Activated T-cell treated with anti-CD3 and anti-CD28 coated beads, Interleukin-2, amount 50 U/mL, for 4 hours (primary cell): ENCODE results near the gene MPND. TPM values are rescaled to one million over a fixed set of nuclear protein-coding genes. Genes with fewer than 3 reads are reported as not detected.

Experiments used
- ATAC-seq, 2 donors: fragments of 200-7000 bp; cut with Tn5 transposase; one replicate each; pipeline ENCODE4 v1.10.0; 2021
- DNase-seq: peaks from one replicate; pipeline ENCODE4 v3.0.0-alpha.2; 2020
- H3K27me3 Mint-ChIP-seq: one replicate; pipeline ENCODE4 v1.8.0; 2021; ENCODE audit warnings: low read depth, mixed read lengths
- H3K36me3 Mint-ChIP-seq: one replicate; pipeline ENCODE4 v1.8.0; 2022; ENCODE audit warnings: mixed read lengths; ENCODE audit not compliant: insufficient read depth
- H3K4me1 Mint-ChIP-seq: one replicate; pipeline ENCODE4 v1.8.0; 2021; ENCODE audit warnings: low read depth, mixed read lengths
- H3K4me3 Mint-ChIP-seq: one replicate; pipeline ENCODE4 v1.8.0; 2021; ENCODE audit warnings: mild to moderate bottlenecking, moderate library complexity, mixed read lengths
- H3K9me3 Mint-ChIP-seq: one replicate; pipeline ENCODE4 v1.8.0; 2021; ENCODE audit warnings: mixed read lengths
- total RNA-seq, 3 donors: library from RNA; stranded (reverse); gene quantifications; one replicate each; pipeline ENCODE4 v1.2.1, GENCODE V29; 2021

The MPND gene
- total RNA-seq, 3 donors from 2014 or later = 16.0 to 18.6 (median 18.1) TPM

DNA sequence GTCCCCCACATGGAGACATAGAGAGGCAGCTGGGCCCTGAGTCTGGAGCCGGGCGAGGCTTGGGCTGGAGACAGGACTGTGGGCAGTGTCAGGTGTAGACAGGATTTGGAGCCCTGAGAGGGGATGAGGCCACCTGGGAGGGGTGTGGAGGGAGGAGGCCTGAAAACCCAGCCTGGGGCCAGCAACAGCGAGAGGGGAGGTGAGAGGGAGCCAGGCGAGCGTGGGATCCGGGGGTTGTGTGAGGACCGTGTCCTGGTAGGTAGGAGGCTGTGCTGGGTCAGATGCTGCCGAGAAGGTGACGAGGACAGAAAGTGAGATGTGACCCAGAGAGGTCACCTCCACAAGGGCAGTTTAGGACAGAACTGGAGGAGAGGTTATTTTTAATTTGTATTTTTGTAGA is 7.4 kb downstream of the MPND start:
- H3K27me3 Mint-ChIP-seq = no peaks in the 10 kb centered on the region
- ATAC-seq = no peak
- H3K36me3 Mint-ChIP-seq = peaks cover 7% of the 10 kb centered on the region
- DNase-seq = no peak
- no peak overlapping the region for H3K4me3 Mint-ChIP-seq
- peaks cover 2% of the 10 kb centered on the region for H3K4me1 Mint-ChIP-seq
- no peaks in the 10 kb centered on the region for H3K9me3 Mint-ChIP-seq

DNA sequence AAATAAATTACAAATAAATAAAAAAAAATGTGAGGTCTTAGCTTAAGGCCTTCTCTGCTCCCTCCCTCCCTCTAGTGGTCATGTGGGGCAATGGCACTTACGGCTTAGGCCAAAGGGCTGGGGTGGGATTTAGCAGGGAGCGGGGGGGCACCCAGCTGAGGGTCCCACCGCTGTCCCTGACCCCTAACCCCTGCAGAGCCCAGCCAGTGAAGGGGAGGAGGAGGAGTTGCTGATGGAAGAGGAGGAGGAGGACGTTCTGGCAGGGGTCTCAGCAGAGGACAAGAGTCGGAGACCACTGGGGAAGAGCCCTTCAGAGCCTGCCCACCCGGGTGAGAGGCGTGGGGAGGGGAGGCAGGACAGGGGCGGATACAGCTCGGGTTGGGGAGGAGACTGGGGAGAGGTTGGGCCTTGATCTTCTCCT is 9.3 kb downstream of the MPND start:
- H3K36me3 Mint-ChIP-seq = peaks cover 2% of the 10 kb centered on the region
- H3K9me3 Mint-ChIP-seq = no peaks in the 10 kb centered on the region
- H3K4me3 Mint-ChIP-seq = no peak overlapping the region
- H3K4me1 Mint-ChIP-seq = peaks cover 2% of the 10 kb centered on the region
- no peaks in the 10 kb centered on the region for H3K27me3 Mint-ChIP-seq
- ATAC-seq = peak; percentile 74 to 86
- peak; percentile 63 for DNase-seq

DNA sequence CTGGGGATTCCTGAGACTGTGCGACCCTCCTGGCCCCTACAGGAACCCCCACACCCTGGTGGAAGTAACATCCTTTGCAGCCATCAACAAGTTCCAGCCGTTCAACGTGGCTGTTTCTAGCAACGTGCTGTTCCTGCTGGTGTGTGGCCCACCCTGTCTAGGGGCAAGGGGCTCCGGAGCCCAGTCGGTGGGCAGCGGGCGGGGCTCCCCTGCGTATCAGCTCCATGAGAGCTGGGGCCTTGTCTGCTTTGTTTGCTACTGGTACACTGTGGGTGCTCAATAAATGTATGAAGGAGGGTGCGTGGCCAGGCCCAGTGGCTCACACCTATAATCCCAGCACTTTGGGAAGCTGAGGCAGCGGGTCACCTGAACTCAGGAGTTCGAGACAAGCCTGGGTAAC is 10.9 kb downstream of the MPND start:
- no peaks in the 10 kb centered on the region for H3K27me3 Mint-ChIP-seq
- H3K9me3 Mint-ChIP-seq = no peaks in the 10 kb centered on the region
- H3K4me1 Mint-ChIP-seq = peaks cover 2% of the 10 kb centered on the region
- H3K36me3 Mint-ChIP-seq = peaks cover 2% of the 10 kb centered on the region
- no peak overlapping the region for H3K4me3 Mint-ChIP-seq
- DNase-seq (no peak), ATAC-seq (no peak)

DNA sequence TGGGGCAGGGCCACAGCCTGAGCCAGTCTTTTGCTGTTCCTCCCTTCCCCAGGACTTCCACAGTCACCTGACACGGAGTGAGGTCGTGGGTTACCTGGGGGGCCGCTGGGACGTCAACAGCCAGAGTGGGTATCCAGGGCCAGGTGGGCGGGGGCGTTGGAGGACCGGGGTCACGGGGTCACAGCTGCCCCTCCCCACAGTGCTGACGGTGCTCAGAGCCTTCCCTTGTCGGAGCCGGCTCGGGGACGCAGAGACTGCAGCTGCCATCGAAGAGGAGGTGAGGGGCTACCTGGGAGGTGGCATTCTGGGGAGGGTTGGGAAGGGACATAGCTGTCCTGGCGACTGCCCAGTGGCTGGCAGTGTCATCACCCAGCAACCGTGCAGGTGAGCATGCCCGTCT is 11.5 kb downstream of the MPND start:
- Mint-ChIP-seq H3K4me3 (no peak overlapping the region), H3K9me3 (no peaks in the 10 kb centered on the region), H3K27me3 (no peaks in the 10 kb centered on the region), H3K36me3 (peaks cover 2% of the 10 kb centered on the region), H3K4me1 (peaks cover 2% of the 10 kb centered on the region)
- ATAC-seq (no peak), DNase-seq (no peak)

DNA sequence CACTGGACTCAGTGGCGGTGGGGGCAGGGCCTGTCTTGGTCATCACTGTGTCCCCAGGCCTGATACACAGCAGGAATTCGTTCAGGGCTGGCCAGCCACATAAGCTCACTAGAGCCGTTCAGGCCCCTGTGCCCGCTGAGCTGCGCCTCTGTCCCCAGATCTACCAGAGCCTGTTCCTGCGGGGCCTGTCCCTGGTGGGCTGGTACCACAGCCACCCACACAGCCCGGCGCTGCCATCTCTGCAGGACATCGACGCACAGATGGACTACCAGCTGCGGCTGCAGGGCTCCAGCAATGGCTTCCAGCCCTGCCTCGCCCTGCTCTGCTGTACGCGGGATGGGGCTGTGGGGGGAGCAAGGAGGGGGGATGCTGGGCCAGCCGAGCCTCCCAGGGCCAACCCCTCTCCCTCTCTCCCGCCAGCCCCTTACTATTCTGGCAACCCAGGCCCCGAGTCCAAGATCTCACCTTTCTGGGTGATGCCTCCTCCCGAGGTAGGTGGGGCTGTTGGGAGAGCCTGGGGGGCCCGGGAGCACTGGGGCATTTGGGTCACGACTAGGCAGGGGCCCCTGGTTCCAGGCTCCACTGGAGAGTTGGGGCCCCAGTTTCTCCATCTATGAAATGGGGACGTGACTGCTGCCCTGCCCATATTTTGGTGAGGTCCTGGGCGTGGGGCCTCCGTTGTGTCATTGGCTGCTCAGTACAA is 13.9 kb downstream of the MPND start:
- H3K9me3 Mint-ChIP-seq = no peaks in the 10 kb centered on the region
- H3K4me3 Mint-ChIP-seq = no peak overlapping the region
- ATAC-seq = no peak
- H3K27me3 Mint-ChIP-seq = no peaks in the 10 kb centered on the region
- H3K36me3 Mint-ChIP-seq = peaks cover 4% of the 10 kb centered on the region
- no peak for DNase-seq
- peaks cover 2% of the 10 kb centered on the region for H3K4me1 Mint-ChIP-seq

DNA sequence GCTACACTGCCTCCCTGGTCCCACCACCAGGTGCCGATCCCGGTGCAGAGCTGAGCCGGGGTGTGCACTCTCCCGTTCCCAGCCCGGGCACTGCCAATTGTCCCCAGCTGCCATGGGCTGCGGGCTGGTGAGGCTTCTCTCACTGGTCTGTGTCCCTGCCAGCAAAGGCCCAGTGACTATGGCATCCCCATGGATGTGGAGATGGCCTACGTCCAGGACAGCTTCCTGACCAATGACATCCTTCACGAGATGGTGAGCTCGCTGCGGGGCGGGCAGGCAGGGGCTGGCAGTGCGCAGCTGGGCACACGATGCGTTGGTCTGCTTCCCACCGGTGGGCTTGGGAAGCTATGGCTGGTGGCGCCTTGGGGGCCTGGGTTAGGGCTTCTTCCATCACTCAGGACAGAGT is 14.6 kb downstream of the MPND start:
- Mint-ChIP-seq H3K27me3 (no peaks in the 10 kb centered on the region), H3K36me3 (peaks cover 4% of the 10 kb centered on the region), H3K4me3 (no peak overlapping the region), H3K9me3 (no peaks in the 10 kb centered on the region), H3K4me1 (no peaks in the 10 kb centered on the region)
- no peak for ATAC-seq
- no peak for DNase-seq

DNA sequence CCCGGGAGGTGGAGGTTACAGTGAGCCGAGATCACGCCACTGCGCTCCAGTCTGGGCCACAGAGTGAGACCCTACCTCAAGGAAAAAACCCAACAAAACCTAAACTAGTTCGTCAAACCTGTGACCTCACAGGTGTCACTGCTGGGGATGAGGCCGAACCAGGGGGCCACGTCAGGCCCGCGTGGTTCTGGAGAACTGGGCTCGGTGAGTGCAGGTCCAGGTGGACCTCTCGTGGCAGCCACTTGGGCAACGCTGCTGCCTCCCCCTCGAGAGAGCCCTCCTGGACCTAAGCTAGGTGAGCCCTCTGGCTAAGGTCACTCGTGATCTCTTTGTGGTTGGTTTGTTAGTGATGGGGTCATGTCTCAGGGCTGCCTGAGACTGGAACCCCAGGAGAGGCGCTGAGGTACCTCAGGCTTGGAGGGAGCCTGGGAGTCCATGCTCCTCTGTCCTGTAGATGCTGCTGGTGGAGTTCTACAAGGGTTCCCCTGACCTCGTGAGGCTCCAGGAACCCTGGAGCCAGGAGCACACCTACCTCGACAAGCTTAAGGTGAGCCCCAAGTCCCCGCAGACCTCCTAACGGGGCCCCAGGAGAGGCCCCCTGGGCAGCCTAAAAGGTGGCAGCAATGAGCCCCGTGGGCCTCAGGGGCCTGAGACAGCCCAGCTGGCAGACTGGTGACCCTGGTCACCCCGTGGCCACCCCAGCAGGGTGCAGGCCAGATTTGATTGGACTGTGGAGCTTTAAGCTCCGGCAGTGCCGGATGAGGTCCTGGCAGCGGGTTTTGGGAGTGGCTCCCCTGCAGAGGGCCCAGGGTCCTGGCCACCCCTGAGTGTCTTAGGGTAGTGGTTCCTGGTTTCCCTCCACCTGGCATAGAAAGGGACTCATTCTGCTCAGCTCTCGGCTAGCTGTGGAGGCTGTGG is 15.6 kb downstream of the MPND start:
- Mint-ChIP-seq H3K4me1 (no peaks in the 10 kb centered on the region), H3K4me3 (no peak overlapping the region), H3K36me3 (peaks cover 4% of the 10 kb centered on the region), H3K27me3 (no peaks in the 10 kb centered on the region), H3K9me3 (no peaks in the 10 kb centered on the region)
- no peak for DNase-seq
- ATAC-seq = no peak

DNA sequence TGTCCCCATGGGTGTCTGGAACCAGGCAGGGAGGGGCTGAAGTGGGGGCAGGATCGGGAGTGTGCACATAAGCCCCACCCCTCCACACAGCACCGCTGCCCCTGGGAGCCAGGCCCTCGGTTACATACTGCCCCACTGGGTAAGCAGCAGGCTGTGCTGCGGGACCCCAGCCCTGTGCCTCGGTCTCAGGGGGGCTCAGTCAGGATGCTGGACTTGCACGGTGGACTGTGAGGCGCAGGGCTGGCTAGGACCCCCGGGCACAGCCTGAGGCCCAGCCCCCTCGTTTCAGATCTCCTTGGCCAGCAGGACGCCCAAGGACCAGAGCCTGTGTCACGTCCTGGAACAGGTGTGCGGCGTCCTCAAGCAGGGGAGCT is 16.3 kb downstream of the MPND start:
- DNase-seq = no peak
- Mint-ChIP-seq H3K4me3 (no peak overlapping the region), H3K9me3 (no peaks in the 10 kb centered on the region), H3K4me1 (no peaks in the 10 kb centered on the region), H3K36me3 (peaks cover 4% of the 10 kb centered on the region), H3K27me3 (no peaks in the 10 kb centered on the region)
- no peak for ATAC-seq

DNA sequence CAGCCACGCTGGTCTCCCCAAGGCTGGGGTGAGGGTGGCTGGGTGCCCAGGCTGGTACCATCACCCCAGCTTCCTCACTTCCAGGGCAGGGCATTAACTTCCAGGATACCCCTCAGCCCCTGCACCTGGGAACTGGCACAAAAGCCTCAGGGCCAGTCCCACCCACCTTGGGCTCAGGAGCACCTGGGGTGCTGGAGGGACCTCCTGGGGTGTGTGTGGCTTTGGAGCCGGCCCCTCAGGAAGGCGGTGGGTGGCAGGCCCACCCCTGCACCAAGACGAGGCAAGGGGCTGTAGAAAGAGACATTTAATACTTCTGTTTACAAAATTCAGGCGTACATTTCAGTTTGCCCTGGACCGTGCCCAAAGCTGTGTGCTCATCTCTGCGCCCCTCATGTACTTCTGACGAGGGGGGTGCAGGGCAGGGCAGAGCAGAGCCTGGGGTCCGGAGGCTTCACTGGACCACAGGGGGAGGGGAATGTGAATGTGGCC is 16.8 kb downstream of the MPND start:
- Mint-ChIP-seq H3K4me1 (no peaks in the 10 kb centered on the region), H3K36me3 (peaks cover 4% of the 10 kb centered on the region), H3K4me3 (no peak overlapping the region), H3K9me3 (no peaks in the 10 kb centered on the region), H3K27me3 (no peaks in the 10 kb centered on the region)
- no peak for ATAC-seq
- DNase-seq = no peak

DNA sequence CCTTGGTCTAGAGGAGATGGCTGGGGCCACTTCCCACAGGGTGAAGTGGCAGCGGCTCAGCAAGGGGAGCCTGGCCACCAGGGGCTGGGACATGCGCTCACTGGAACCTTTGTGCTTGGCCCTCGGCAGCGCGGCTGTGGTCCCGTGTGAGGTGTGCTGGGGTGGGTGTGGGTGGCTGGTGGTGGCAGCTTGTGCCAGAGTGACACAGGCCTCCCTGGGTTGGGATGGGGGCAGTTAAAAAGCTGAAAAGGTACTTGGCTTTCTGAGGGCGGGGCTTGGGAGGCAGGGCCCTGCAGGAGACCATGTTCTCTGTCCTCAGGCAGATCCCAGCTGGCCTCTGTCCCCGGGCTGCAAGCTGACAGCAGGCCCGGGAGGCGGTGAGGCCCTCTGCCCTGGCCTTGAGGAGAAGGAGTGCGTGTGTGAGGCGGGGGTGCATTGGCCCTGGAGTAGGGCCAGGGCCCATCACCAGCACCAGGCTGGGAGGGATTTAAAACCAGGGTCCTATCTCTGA is 17.3 kb downstream of the MPND start:
- peaks cover 4% of the 10 kb centered on the region for H3K36me3 Mint-ChIP-seq
- DNase-seq = no peak
- ATAC-seq = no peak
- H3K4me1 Mint-ChIP-seq = no peaks in the 10 kb centered on the region
- no peak overlapping the region for H3K4me3 Mint-ChIP-seq
- no peaks in the 10 kb centered on the region for H3K27me3 Mint-ChIP-seq
- H3K9me3 Mint-ChIP-seq = no peaks in the 10 kb centered on the region

DNA sequence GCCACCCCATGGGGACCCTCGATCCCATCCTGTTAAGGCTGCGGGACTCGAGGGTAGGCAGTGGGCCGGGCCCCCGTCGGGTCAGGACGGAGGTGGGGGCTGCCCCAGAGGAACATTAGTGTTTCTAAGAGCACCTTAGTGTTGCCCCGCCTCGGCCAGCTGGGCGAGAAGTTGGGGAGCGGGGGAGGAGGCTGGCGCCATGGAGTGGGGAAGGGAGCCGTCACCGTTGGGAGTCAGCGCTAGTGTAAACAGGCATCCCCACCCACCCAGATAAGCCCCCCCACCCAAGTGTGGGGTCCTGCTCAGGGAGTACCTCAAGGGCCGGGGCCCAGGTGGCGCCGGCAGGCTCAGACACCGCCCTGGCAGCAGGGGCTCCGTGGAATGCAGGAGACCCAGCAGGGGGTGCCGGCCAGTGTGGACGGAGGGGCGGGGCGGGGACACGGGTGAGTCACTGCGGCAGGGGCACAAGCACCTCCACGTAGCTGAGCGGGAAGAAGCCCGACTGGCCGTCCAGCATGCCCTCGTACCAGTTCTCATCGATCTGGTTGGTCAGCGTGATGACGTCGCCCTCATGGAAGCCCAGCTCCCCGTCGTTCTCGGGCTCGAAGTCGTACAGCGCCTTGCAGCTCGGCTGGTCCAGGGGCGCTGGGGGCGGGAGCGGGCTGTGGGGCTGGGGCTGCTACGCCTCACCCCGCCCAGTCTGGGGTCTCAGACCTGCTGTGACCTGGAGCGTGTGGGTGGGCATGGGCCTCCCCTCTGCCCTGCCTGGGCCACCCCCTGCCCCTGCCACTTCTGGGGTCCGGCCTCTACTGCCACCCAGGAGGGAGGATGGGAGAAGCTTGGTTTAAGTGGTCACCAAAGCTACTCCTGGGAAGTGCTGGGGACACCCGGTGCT is 18.0 kb downstream of the MPND start:
- Mint-ChIP-seq H3K27me3 (no peaks in the 10 kb centered on the region), H3K4me1 (no peaks in the 10 kb centered on the region), H3K9me3 (no peaks in the 10 kb centered on the region), H3K4me3 (no peak overlapping the region), H3K36me3 (peaks cover 4% of the 10 kb centered on the region)
- ATAC-seq (no peak), DNase-seq (no peak)

DNA sequence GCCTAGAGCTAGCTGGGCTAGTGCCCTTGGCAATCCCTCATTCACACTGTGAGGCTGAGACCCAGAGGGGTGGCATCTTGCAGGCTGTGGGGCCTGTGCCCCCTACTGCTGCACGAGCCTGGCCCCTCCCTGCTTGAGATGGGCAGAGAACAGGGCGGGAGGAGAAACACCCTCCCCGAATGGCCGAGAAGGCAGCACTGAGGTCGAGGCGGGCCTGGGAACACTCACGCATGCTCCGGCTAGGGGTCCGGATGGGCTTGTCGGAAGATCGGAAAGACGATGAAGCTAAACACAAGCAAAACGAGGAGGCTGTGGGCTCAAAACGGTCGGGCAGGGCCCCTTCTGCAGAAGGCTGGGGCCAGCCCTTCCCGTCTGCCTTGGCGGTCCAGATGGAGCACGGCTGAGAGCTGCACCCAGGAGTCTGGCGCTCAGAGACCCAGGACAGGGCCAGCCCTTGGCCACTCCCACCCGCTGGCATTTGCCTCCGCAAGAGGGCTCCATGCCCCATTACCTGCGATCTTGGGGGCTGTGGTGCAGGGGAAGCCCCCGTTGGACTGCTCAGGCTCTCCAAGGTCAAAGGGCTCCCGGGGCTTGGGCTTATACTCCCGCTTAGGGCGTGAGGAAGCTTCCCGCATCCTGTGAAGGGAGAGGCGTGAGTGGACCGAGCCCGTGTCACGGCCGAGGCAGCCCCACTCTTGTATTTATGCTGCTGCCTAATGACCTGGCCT is 18.9 kb downstream of the MPND start:
- Mint-ChIP-seq H3K9me3 (no peaks in the 10 kb centered on the region), H3K27me3 (no peaks in the 10 kb centered on the region), H3K4me1 (no peaks in the 10 kb centered on the region), H3K36me3 (peaks cover 4% of the 10 kb centered on the region), H3K4me3 (no peak overlapping the region)
- ATAC-seq (no peak), DNase-seq (no peak)

DNA sequence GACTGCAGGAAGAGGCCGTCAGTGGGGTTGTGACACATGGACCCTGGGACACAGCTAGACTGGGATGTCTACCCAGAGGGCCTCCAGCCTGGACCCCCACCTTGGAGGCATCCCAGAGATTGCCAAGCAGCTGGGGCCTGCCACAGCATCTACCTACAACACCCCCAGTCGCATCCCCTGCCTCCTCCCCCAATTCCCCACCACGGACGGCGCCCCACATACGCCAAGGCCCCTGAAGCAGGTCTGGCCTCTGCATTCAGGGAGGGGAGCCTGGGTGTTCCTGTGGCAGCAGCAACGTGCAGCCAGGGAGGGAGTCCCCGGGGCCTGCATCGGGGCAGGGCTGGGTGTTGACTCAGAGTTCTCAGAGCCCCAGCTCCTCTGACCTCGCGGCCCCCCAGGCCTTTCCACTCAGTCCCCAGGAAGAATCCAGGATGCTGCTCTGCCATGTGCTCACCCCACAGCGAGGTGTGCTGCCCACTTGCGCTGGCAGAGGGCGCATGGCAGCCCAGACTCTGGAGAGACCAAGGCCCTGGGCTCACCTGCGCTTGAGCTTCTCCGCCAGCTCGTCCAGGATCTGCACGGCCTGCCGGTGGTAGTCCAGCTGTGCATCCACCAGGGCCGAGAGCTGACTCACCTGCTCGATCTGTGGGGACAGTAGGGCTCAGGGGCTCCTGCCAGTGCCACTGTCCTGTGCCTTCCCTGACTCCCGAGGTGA is 19.6 kb downstream of the MPND start:
- Mint-ChIP-seq H3K4me1 (peaks cover 4% of the 10 kb centered on the region), H3K4me3 (no peak overlapping the region), H3K9me3 (no peaks in the 10 kb centered on the region), H3K36me3 (peaks cover 4% of the 10 kb centered on the region), H3K27me3 (no peaks in the 10 kb centered on the region)
- ATAC-seq (no peak), DNase-seq (no peak)
